Hematopoietic multipotent progenitor cell (in vitro differentiated cells): ENCODE measurements around the gene SLC6A13. TPM values are rescaled to one million over a fixed set of nuclear protein-coding genes. Genes with fewer than 3 reads are reported as not detected.
A peak's percentile ranks its signal among the peaks of the same experiment; 100 is the strongest.
"Not testable (repeated sequence)": the region's sequence is repeated elsewhere in the genome, so short reads cannot be mapped to it uniquely, and the experiment has no call there.

Source experiments
- DNase-seq, 3 donors: peaks; one replicate each; pipeline ENCODE4 v3.0.0-alpha.2; 2011 to 2015; ENCODE audit warnings: low read depth in 2 of 3, low spot score in 2 of 3
- total RNA-seq: library from RNA; depleted of rRNA; stranded (reverse); fragments of >200 nt; gene quantifications from one replicate; pipeline ENCODE4 v1.2.3, GENCODE V29; 2012

Gene SLC6A13
- total RNA-seq, 1 donor, result 0.27 TPM

GRCh38 chr12:236445-236844 is 26.2 kb downstream of the SLC6A13 start:
- DNase-seq, result no peak

- not testable (repeated sequence) for DNase-seq
Observed at GRCh38 chr12:235967-236366, 26.7 kb downstream of the SLC6A13 start.

- no peak for DNase-seq
Observed at GRCh38 chr12:234891-235415, 27.7 kb downstream of the SLC6A13 start.

GRCh38 chr12:234019-234418 is 28.6 kb downstream of the SLC6A13 start:
- DNase-seq, result no peak

- DNase-seq, result no peak
Observed at GRCh38 chr12:233615-233968, 29.0 kb downstream of the SLC6A13 start.

GRCh38 chr12:232731-233614 is 29.7 kb downstream of the SLC6A13 start:
- no peak for DNase-seq

GRCh38 chr12:230925-231671 is 31.5 kb downstream of the SLC6A13 start:
- DNase-seq, result no peak

GRCh38 chr12:229441-230191 is 33.0 kb downstream of the SLC6A13 start:
- DNase-seq, result no peak

- no peak for DNase-seq
Observed at GRCh38 chr12:228846-229200, 33.8 kb downstream of the SLC6A13 start.

GRCh38 chr12:227923-228845 is 34.5 kb downstream of the SLC6A13 start:
- no peak for DNase-seq

GRCh38 chr12:227286-227915 is 35.2 kb downstream of the SLC6A13 start:
- DNase-seq, result no peak

- no peak for DNase-seq
Observed at GRCh38 chr12:226401-226800, 36.2 kb downstream of the SLC6A13 start.

GRCh38 chr12:225012-225411 is 37.6 kb downstream of the SLC6A13 start:
- DNase-seq, result no peak

GRCh38 chr12:224330-224729 is 38.3 kb downstream of the SLC6A13 start:
- no peak for DNase-seq

GRCh38 chr12:223841-224240 is 38.8 kb downstream of the SLC6A13 start:
- DNase-seq, result no peak

- no peak for DNase-seq
Observed at GRCh38 chr12:221736-222135, 40.9 kb downstream of the SLC6A13 start.

GRCh38 chr12:220946-221550 is 41.6 kb downstream of the SLC6A13 start:
- DNase-seq, result no peak

GRCh38 chr12:220491-220890 is 42.1 kb downstream of the SLC6A13 start:
- DNase-seq, result no peak

GRCh38 chr12:219891-220352 is 42.7 kb downstream of the SLC6A13 start:
- peak in 2 of 3 donors; percentile 88 to 90 for DNase-seq
